Adrenal gland (tissue), 12 donors: ENCODE results near the gene DDRGK1. TPM values are rescaled to one million over a fixed set of nuclear protein-coding genes. Genes with fewer than 3 reads are reported as not detected.

Source experiments
- DNase-seq, 7 donors: peaks; one replicate each; pipeline ENCODE4 v3.0.0-alpha.2; 2019 to 2020
- H3K27ac ChIP-seq, 5 donors: fragments of 200-600 bp; sonication (generic) in 4 of 5; 1 replicate in 3 of 5; 2 replicates in 2 of 5; pipeline versions ENCODE4 v1.5.1 to v1.8.0; 2016 to 2020; ENCODE audit warnings: mild to moderate bottlenecking in 1 of 5
- H3K27me3 ChIP-seq: fragments of 200-600 bp; 2 replicates; pipeline ENCODE4 v1.8.0; 2021
- H3K36me3 ChIP-seq, 2 donors: fragments of 200-600 bp; replicated peaks in 1 of 2; 1 replicate in 1 of 2; 2 replicates in 1 of 2; pipeline versions ENCODE4 v1.5.1 to v1.8.0; 2018 to 2022
- H3K4me1 ChIP-seq, 2 donors: fragments of 200-600 bp; replicated peaks in 1 of 2; 1 replicate in 1 of 2; 2 replicates in 1 of 2; pipeline versions ENCODE4 v1.5.1 to v1.8.0; 2018 to 2021
- H3K4me3 ChIP-seq, 4 donors: fragments of 200-600 bp; sonication (generic) in 3 of 4; one replicate each; pipeline ENCODE4 v1.5.1; 2016 to 2018
- H3K9me3 ChIP-seq, 3 donors: fragments of 200-600 bp; sonication (generic) in 1 of 3; replicated peaks in 1 of 3; 1 replicate in 2 of 3; 2 replicates in 1 of 3; pipeline versions ENCODE4 v1.5.1 to v1.8.0; 2016 to 2021
- POLR2A ChIP-seq, 2 donors: fragments of 450-650 bp; IDR thresholded peaks; one replicate each; pipeline ENCODE4 v1.6.1; 2017; ENCODE audit warnings: antibody characterized with exemption in 2 of 2, mild to moderate bottlenecking in 2 of 2, moderate library complexity in 1 of 2
- WGBS, 4 donors: extraction: QIAGEN DNeasy Blood & Tissue Kit in 2 of 4; methylation state at CpG; one replicate each; pipeline versions ENCODE4 v1.1.5 to v1.1.7; 2013 to 2017; 5-methylcytosine and 5-hydroxymethylcytosine counted together
- intact Hi-C, 2 donors: fragments of 100-400 bp; cut with DNase I; formaldehyde crosslinking; loops; one replicate each; pipeline versions ENCODE4 v1.14.1 to v1.15.0; 2022 to 2023
- polyA plus RNA-seq, 3 donors: library from polyadenylated mRNA; stranded (reverse); fragments of 200-250 nt in 2 of 3; fragments of 350-450 nt in 1 of 3; fragmentation: Illumina TruSeq in 1 of 3; extraction: RNeasy Lipid Tissue Mini Kit (QIAGEN cat#74804) in 1 of 3; gene quantifications; one replicate each; pipeline ENCODE4 v1.2.3, GENCODE V29; 2013 to 2014
- total RNA-seq, 9 donors: library from RNA; depleted of rRNA in 4 of 9; stranded (reverse); fragments of >200 nt in 4 of 9; fragments of 120-200 nt in 1 of 9; fragmentation: NEBNext Ultra II Directional in 1 of 9; extraction: Animal tissue kit (Norgen Biotek cat#: 25700) in 1 of 9; gene quantifications; one replicate each; pipeline versions ENCODE4 v1.1.0 to v1.2.4, GENCODE V29; 2013 to 2023
- TF ChIP-seq, protein P1 (sequence below), 6 experiments: fragments of 450-650 bp in 4 of 6; fragments of 200-600 bp in 2 of 6; sonication (generic) in 1 of 6; IDR thresholded peaks; 1 replicate in 5 of 6; 2 replicates in 1 of 6; pipeline versions ENCODE4 v1.5.1 to v1.8.0; 2016 to 2021; ENCODE audit warnings: antibody characterized with exemption in 6 of 6, mild to moderate bottlenecking in 2 of 6, moderate library complexity in 1 of 6
- donor health status: healthy with polysubstance abuse.
- donor health status: Bipolar disorder and iron deficiency.
- donor health status: DM: yes; HTN: yes; CAD: no.
- donor health status: DM: no; HTN: no; CAD: no.
- donor health status: DM: no; HTN: no; CAD: no.
- donor health status: DM: yes; HTN: yes; CAD: no.

DDRGK1 gene
- total and polyA plus RNA-seq, 12 donors: 81.6 to 202 (median 140) TPM

DNA sequence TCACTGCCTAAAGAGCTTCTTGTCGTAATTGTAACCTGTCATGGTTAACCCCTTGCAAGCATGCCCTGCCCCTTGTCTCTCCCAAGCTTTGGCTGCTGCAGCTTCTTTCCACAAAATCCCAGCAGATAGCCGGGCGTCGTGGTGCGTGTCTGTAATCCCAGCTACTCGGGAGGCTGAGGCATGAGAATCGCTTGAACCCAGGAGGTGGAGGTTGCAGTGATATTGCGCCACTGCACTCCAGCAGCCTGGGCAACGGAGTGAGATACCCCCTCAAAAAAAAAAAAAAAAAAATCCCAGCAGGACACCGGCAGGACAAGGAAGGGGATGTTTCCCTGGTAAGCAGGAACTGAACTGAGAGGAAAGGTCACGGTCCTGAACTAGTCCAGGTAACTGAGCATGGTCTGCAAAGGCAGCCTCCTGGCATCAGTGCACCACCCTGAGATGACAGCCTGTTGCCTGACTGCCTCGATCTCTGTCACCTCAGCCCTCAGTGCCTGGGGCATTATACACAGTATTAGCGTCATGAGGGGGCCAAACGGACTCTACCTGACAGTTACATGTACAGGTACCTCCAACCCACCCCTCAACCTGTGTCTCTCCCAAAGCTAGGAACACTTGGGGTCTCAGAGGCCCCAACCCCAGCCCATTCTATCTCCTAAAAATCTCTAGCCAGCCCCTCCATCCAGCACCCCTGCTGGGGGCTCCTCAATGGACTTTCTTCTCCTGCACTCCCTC is 32.9 kb downstream of the DDRGK1 start:
- no peaks in the 10 kb centered on the region for H3K27me3 ChIP-seq
- no peaks in the 10 kb centered on the region for H3K36me3 ChIP-seq
- no peaks in the 10 kb centered on the region for H3K9me3 ChIP-seq
- peaks cover 24 to 40% of the 10 kb centered on the region in 2 donors for H3K4me1 ChIP-seq
- no peak overlapping the region for H3K4me3 ChIP-seq
- intact Hi-C loops: no loop called here
- DNase-seq: peak in 1 of 7 donors; percentile 9
- WGBS, 4 donors: 84 to 89% (median 86%) methylated on average over 14 of the region's 14 CpGs
- no peak for TF ChIP-seq POLR2A (IDR thresholded peaks at IDR 0.05)
- TF ChIP-seq, protein P1, sequence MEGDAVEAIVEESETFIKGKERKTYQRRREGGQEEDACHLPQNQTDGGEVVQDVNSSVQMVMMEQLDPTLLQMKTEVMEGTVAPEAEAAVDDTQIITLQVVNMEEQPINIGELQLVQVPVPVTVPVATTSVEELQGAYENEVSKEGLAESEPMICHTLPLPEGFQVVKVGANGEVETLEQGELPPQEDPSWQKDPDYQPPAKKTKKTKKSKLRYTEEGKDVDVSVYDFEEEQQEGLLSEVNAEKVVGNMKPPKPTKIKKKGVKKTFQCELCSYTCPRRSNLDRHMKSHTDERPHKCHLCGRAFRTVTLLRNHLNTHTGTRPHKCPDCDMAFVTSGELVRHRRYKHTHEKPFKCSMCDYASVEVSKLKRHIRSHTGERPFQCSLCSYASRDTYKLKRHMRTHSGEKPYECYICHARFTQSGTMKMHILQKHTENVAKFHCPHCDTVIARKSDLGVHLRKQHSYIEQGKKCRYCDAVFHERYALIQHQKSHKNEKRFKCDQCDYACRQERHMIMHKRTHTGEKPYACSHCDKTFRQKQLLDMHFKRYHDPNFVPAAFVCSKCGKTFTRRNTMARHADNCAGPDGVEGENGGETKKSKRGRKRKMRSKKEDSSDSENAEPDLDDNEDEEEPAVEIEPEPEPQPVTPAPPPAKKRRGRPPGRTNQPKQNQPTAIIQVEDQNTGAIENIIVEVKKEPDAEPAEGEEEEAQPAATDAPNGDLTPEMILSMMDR (IDR thresholded peaks at IDR 0.05): no peak
- no peak overlapping the region for H3K27ac ChIP-seq

DNA sequence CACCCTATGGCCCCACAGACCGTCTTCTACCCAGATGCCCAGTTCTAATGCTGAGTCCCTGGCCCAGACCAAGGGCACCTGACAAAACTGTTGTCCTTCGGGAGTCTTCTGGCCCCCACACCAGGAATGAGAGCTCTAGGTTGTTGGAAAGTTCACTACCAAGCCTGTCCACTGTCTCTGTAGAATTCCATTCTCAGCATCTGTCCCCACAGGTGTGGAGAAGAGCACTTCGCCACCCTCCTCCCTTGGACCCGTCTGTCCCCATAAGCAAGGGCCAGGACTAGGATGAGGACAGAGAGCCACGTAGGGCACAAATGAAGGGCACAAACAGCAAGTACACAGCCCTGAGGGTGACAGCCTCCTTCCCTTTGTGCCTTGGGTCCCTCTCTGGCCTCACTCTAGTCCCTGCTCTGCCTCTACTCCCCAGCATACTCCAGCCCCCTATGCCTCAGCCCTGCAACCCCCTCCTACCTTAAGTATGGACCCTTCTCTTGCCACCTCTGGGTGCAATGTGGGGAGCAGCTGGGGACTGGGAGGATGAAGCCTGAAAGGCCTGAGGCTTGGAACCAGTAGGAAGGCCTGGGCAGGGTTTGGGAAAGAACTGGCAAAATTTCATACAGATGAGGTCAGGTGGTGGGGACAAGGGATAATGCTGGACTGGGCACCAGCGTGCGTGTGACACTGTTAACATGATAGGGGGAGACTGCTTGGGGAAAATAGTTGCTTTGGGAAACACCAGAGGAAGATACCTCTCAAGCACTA is 35.5 kb downstream of the DDRGK1 start:
- DNase-seq: peak in 1 of 7 donors; percentile 18
- Histone ChIP-seq H3K27ac (no peak overlapping the region), H3K27me3 (no peaks in the 10 kb centered on the region), H3K4me1 (peaks cover 13 to 17% of the 10 kb centered on the region in 2 donors), H3K9me3 (no peaks in the 10 kb centered on the region), H3K4me3 (no peak overlapping the region), H3K36me3 (no peaks in the 10 kb centered on the region)
- TF ChIP-seq, protein P1 (IDR thresholded peaks at IDR 0.05): no peak
- TF ChIP-seq POLR2A (IDR thresholded peaks at IDR 0.05): no peak
- intact Hi-C loops: no loop called here
- 78 to 89% (median 82%) methylated on average over 7 of the region's 7 CpGs for WGBS, 4 donors

DNA sequence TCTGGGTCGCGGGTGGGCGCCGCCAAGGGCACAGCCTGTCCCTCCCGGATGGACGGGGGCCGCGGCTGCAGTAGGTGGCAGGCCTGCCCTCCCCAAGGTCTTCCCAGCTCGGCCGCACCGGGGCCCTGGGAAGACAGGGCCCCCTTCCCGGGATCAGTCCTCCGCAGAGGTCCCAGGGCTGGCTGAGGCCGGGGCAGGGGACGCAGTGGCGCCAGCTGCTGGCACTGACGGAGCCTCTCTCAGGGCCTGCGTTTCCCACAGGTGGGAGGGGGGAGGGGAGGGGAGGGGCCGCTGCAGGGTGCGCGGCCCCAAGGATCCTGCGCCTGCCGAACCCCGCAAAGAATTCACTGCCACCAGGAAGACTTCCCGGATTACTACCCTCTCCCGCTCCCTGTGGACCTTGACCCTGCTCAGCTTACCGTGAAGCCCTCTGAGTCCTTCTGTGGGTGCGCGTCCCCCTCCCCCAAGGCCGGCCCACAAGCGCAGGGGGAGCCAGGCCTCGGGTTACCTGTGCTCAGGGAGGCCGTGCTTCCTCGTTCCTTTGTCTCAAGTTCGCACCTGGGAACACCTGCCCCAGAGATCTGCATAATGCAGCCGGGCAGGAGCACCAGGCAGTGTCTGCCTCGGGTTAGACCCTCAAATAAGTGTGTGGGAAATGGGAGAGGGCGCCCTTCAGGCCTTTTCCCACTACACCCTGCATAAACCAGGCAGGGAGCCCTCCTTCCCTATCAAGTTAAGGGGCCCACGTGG is 36.2 kb downstream of the DDRGK1 start:
- peak in 4 of 7 donors; percentile 40 to 57 (median 44) for DNase-seq
- H3K4me1 ChIP-seq: peaks cover 13 to 17% of the 10 kb centered on the region in 2 donors
- H3K27me3 ChIP-seq: no peaks in the 10 kb centered on the region
- WGBS, 4 donors: 20 to 100% (median 27%) methylated on average over 1 to 39 of the region's 39 CpGs
- no peaks in the 10 kb centered on the region for H3K9me3 ChIP-seq
- no peaks in the 10 kb centered on the region for H3K36me3 ChIP-seq
- no peak for TF ChIP-seq POLR2A (IDR thresholded peaks at IDR 0.05)
- TF ChIP-seq, protein P1 (IDR thresholded peaks at IDR 0.05): no peak
- H3K27ac ChIP-seq: no peak overlapping the region
- H3K4me3 ChIP-seq: peak overlapping the region in 2 of 4 donors; percentile 13 to 43
- intact Hi-C loops: no loop called here

DNA sequence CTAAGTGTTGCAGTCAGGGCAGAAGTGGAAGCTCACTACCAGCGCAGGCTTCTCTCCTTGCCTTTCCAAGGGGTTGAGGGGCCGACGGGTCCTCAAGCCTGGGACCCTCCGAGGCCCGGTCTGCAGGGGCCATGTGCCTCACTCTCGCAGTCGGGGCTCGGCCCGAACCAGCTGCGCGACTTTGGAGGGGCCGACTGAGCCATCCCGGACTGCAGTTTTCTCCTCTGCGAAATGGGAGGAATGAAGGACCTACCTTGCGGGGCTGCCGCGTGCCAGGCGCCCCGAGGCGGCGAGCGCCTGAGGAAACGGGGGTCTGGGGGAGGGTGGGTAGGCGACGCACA is 36.8 kb downstream of the DDRGK1 start:
- DNase-seq: peak in 1 of 7 donors; percentile 43
- no peak for TF ChIP-seq POLR2A (IDR thresholded peaks at IDR 0.05)
- TF ChIP-seq, protein P1 (IDR thresholded peaks at IDR 0.05): no peak
- WGBS, 4 donors: 29 to 100% (median 43%) methylated on average over 1 to 25 of the region's 25 CpGs
- Histone ChIP-seq H3K4me1 (peaks cover 11 to 15% of the 10 kb centered on the region in 2 donors), H3K27ac (no peak overlapping the region), H3K36me3 (no peaks in the 10 kb centered on the region), H3K9me3 (no peaks in the 10 kb centered on the region), H3K27me3 (no peaks in the 10 kb centered on the region), H3K4me3 (peak overlapping the region in 2 of 4 donors; percentile 13 to 43)
- intact Hi-C loops: no loop called here
